ENCODE results near the gene KIF5A. TPM values are rescaled to one million over a fixed set of nuclear protein-coding genes. Genes with fewer than 3 reads are reported as not detected.
"Not testable (repeated sequence)": the region's sequence is repeated elsewhere in the genome, so short reads cannot be mapped to it uniquely, and the experiment has no call there.

Gene KIF5A
- 0.16 TPM for total RNA-seq

- no peak for ATAC-seq
Observed at GRCh38 chr12:57549909-57550640, at the start of gene KIF5A. KIF5A (plus strand) TSS chr12:57550044; CDS start chr12:57550272, 228 bp downstream.

- ATAC-seq: no peak
Observed at GRCh38 chr12:57500213-57500612, 49.6 kb upstream of the KIF5A start.

- ATAC-seq: not testable (repeated sequence)
Observed at GRCh38 chr12:57502311-57502969, 47.4 kb upstream of the KIF5A start.

- not testable (repeated sequence) for ATAC-seq
Observed at GRCh38 chr12:57506541-57506940, 43.3 kb upstream of the KIF5A start.

GRCh38 chr12:57507796-57508195 is 42.0 kb upstream of the KIF5A start:
- not testable (repeated sequence) for ATAC-seq

- no peak for ATAC-seq
Observed at GRCh38 chr12:57511161-57511560, 38.7 kb upstream of the KIF5A start.

GRCh38 chr12:57511588-57512325 is 38.1 kb upstream of the KIF5A start:
- no peak for ATAC-seq

- no peak for ATAC-seq
Observed at GRCh38 chr12:57512665-57513064, 37.2 kb upstream of the KIF5A start.

GRCh38 chr12:57513266-57513665 is 36.6 kb upstream of the KIF5A start:
- ATAC-seq: no peak

GRCh38 chr12:57513677-57514076 is 36.2 kb upstream of the KIF5A start:
- ATAC-seq: not testable (repeated sequence)

- not testable (repeated sequence) for ATAC-seq
Observed at GRCh38 chr12:57514246-57514645, 35.6 kb upstream of the KIF5A start.

GRCh38 chr12:57514720-57515407 is 35.0 kb upstream of the KIF5A start:
- ATAC-seq: no peak

- no peak for ATAC-seq
Observed at GRCh38 chr12:57515408-57515933, 34.4 kb upstream of the KIF5A start.

- ATAC-seq: no peak
Observed at GRCh38 chr12:57515934-57516541, 33.8 kb upstream of the KIF5A start.

GRCh38 chr12:57516617-57517153 is 33.2 kb upstream of the KIF5A start:
- ATAC-seq: no peak

- no peak for ATAC-seq
Observed at GRCh38 chr12:57517187-57517586, 32.7 kb upstream of the KIF5A start.

GRCh38 chr12:57517718-57518117 is 32.1 kb upstream of the KIF5A start:
- not testable (repeated sequence) for ATAC-seq

GRCh38 chr12:57518176-57518919 is 31.5 kb upstream of the KIF5A start:
- ATAC-seq: no peak

- ATAC-seq: peak; percentile 6
Observed at GRCh38 chr12:57518920-57519795, 30.7 kb upstream of the KIF5A start.

- ATAC-seq: peak; percentile 1
Observed at GRCh38 chr12:57519796-57520052, 30.1 kb upstream of the KIF5A start.
